ENCODE measurements around the gene HSD17B13. TPM values are rescaled to one million over a fixed set of nuclear protein-coding genes. Genes with fewer than 3 reads are reported as not detected.

The HSD17B13 gene
- total and polyA plus RNA-seq, 2 experiments from 2014 or later, result 0.15 TPM; not detected in 1

DNA sequence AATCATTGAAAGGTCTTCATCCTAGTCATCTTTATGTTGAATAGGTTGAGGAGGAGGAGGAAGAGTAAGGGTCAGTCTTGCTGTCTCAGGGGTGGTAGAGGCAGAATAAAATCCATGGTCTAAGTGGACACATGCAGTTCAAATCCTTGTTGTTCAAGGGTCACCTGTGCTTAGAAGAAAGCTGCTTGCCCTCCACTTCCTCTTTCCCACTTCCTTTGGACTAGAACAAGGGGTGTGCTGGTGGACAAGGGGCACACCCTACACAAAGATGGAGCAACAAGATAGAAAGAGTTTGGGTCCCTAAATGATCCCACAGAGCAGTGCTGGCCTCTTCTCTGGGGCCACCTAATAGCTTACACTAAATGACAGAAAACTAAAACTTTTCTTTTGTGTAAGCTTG, 47.9 kb downstream of the HSD17B13 start (continued):
- TF ChIP-seq, protein P1, sequence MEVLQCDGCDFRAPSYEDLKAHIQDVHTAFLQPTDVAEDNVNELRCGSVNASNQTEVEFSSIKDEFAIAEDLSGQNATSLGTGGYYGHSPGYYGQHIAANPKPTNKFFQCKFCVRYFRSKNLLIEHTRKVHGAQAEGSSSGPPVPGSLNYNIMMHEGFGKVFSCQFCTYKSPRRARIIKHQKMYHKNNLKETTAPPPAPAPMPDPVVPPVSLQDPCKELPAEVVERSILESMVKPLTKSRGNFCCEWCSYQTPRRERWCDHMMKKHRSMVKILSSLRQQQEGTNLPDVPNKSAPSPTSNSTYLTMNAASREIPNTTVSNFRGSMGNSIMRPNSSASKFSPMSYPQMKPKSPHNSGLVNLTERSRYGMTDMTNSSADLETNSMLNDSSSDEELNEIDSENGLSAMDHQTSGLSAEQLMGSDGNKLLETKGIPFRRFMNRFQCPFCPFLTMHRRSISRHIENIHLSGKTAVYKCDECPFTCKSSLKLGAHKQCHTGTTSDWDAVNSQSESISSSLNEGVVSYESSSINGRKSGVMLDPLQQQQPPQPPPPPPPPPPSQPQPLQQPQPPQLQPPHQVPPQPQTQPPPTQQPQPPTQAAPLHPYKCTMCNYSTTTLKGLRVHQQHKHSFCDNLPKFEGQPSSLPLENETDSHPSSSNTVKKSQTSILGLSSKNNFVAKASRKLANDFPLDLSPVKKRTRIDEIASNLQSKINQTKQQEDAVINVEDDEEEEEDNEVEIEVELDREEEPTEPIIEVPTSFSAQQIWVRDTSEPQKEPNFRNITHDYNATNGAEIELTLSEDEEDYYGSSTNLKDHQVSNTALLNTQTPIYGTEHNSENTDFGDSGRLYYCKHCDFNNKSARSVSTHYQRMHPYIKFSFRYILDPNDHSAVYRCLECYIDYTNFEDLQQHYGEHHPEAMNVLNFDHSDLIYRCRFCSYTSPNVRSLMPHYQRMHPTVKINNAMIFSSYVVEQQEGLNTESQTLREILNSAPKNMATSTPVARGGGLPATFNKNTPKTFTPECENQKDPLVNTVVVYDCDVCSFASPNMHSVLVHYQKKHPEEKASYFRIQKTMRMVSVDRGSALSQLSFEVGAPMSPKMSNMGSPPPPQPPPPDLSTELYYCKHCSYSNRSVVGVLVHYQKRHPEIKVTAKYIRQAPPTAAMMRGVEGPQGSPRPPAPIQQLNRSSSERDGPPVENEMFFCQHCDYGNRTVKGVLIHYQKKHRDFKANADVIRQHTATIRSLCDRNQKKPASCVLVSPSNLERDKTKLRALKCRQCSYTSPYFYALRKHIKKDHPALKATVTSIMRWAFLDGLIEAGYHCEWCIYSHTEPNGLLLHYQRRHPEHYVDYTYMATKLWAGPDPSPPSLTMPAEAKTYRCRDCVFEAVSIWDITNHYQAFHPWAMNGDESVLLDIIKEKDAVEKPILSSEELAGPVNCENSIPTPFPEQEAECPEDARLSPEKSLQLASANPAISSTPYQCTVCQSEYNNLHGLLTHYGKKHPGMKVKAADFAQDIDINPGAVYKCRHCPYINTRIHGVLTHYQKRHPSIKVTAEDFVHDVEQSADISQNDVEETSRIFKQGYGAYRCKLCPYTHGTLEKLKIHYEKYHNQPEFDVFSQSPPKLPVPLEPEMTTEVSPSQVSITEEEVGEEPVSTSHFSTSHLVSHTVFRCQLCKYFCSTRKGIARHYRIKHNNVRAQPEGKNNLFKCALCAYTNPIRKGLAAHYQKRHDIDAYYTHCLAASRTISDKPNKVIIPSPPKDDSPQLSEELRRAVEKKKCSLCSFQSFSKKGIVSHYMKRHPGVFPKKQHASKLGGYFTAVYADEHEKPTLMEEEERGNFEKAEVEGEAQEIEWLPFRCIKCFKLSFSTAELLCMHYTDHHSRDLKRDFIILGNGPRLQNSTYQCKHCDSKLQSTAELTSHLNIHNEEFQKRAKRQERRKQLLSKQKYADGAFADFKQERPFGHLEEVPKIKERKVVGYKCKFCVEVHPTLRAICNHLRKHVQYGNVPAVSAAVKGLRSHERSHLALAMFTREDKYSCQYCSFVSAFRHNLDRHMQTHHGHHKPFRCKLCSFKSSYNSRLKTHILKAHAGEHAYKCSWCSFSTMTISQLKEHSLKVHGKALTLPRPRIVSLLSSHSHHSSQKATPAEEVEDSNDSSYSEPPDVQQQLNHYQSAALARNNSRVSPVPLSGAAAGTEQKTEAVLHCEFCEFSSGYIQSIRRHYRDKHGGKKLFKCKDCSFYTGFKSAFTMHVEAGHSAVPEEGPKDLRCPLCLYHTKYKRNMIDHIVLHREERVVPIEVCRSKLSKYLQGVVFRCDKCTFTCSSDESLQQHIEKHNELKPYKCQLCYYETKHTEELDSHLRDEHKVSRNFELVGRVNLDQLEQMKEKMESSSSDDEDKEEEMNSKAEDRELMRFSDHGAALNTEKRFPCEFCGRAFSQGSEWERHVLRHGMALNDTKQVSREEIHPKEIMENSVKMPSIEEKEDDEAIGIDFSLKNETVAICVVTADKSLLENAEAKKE (CRISPR knock-in tag; IDR thresholded peaks at IDR 0.05), result no peak
- TF ChIP-seq ZNF331 (CRISPR knock-in tag; IDR thresholded peaks at IDR 0.05; ENCODE audit: low read depth) (no peak), EZH2phosphoT487 (IDR thresholded peaks at IDR 0.05; ENCODE audit: unreplicated experiment) (no peak)
- TF ChIP-seq, protein P2, sequence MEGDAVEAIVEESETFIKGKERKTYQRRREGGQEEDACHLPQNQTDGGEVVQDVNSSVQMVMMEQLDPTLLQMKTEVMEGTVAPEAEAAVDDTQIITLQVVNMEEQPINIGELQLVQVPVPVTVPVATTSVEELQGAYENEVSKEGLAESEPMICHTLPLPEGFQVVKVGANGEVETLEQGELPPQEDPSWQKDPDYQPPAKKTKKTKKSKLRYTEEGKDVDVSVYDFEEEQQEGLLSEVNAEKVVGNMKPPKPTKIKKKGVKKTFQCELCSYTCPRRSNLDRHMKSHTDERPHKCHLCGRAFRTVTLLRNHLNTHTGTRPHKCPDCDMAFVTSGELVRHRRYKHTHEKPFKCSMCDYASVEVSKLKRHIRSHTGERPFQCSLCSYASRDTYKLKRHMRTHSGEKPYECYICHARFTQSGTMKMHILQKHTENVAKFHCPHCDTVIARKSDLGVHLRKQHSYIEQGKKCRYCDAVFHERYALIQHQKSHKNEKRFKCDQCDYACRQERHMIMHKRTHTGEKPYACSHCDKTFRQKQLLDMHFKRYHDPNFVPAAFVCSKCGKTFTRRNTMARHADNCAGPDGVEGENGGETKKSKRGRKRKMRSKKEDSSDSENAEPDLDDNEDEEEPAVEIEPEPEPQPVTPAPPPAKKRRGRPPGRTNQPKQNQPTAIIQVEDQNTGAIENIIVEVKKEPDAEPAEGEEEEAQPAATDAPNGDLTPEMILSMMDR (conservative IDR thresholded peaks at IDR 0.05; ENCODE audit: low read depth in 2 of 2), result no peak

DNA sequence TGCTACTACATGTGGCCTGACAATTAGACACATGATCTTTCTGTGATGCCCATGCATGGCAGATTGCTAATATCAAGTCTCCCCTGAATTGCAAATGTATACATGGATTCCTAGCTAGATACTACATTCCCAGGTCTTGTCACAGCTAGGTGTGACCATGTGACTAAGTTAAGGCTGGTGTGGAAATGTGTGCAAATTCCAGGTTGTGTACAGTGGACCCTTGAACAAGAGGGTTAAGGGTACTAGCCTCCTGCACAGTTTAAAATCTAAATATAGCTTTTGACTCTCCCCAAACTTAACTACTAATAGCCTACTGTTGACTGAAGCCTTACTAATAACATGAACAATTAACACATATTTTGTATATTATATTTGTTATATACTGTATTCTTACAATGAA, 48.4 kb downstream of the HSD17B13 start:
- H3K27ac Mint-ChIP-seq, result no peak overlapping the region
- ATAC-seq (no peak), DNase-seq (ENCODE audit: low spot score) (no peak)
- Histone ChIP-seq H3K36me3 (ENCODE audit: insufficient read depth) (no peaks in the 10 kb centered on the region), H3K79me2 (replicated peaks; ENCODE audit: insufficient read depth) (no peaks in the 10 kb centered on the region), H3F3A (replicated peaks; ENCODE audit: low read depth) (no peaks in the 10 kb centered on the region), H2AFZ (no peak overlapping the region), H3K27me3 (ENCODE audit: insufficient read depth) (no peaks in the 10 kb centered on the region), H3K4me3 (no peak overlapping the region), H3K4me2 (no peak overlapping the region), H3K4me1 (ENCODE audit: insufficient read depth) (no peaks in the 10 kb centered on the region; the same call in 1 of the 2 replicates), H3K27ac (ENCODE audit: low read depth) (no peak overlapping the region), H4K20me1 (replicated peaks; ENCODE audit: insufficient read depth) (no peaks in the 10 kb centered on the region), H3K9me2 (ENCODE audit: insufficient read depth) (peaks cover 2% of the 10 kb centered on the region; the same call in 1 of the 2 replicates)
- H3K36me3 Mint-ChIP-seq (ENCODE audit: low read depth), result no peaks in the 10 kb centered on the region
- no peaks in the 10 kb centered on the region; the same call in 2 of the 3 replicates for H3K9me3 Mint-ChIP-seq
- no peak overlapping the region for H3K4me3 Mint-ChIP-seq
- TF ChIP-seq JUNB (IDR thresholded peaks at IDR 0.05; ENCODE audit: unreplicated experiment), result no peak
- no peak for TF ChIP-seq NANOG (IDR thresholded peaks at IDR 0.05; ENCODE audit: borderline replicate concordance)
- TF ChIP-seq, protein P1 (CRISPR knock-in tag; IDR thresholded peaks at IDR 0.05), result no peak
- H3K27me3 Mint-ChIP-seq (ENCODE audit: insufficient read depth, low read depth, poor library complexity), result peaks cover 2% of the 10 kb centered on the region
- peaks cover 3% of the 10 kb centered on the region; the same call in 2 of the 3 replicates for H3K4me1 Mint-ChIP-seq
